Epithelial cell of alveolus of lung (primary cell): ENCODE measurements around the gene SLITRK4. TPM values are rescaled to one million over a fixed set of nuclear protein-coding genes. Genes with fewer than 3 reads are reported as not detected.

ENCODE experiments used
- total RNA-seq: library from RNA; depleted of rRNA; stranded (reverse); fragments of >200 nt; gene quantifications from 2 replicates; pipeline ENCODE4 v1.2.1, GENCODE V29; 2015

The SLITRK4 gene
- 5.3 and 6.5 TPM in 2 replicates for total RNA-seq

GRCh38 chrX:143635915-143636314 lies at the start of gene SLITRK4:
TSS of gene SLITRK4 (minus strand) at chrX:143636101. CDS start at chrX:143631108, 4,993 bp downstream.

Other genes with a start within 250 kb of the SLITRK4 start
- gene SPANXN3, start 118.6 kb downstream of the SLITRK4 start, total RNA-seq, result not detected in 2 replicates
- not detected in 2 replicates for gene SPANXN2, start 84.7 kb upstream of the SLITRK4 start, total RNA-seq
- gene UBE2NL, start 248.0 kb upstream of the SLITRK4 start, total RNA-seq, result not detected in 2 replicates